GM21576 (cell line): ENCODE results near the gene ENGASE.
"Not testable (repeated sequence)": the region's sequence is repeated elsewhere in the genome, so short reads cannot be mapped to it uniquely, and the experiment has no call there.

Source experiments
- ATAC-seq: cut with Tn5 transposase; IDR thresholded peaks from one replicate; pipeline ENCODE4 v1.9.1; 2021; ENCODE audit warnings: mild to moderate bottlenecking, moderate library complexity; ENCODE audit not compliant: unreplicated experiment

ENGASE gene

DNA sequence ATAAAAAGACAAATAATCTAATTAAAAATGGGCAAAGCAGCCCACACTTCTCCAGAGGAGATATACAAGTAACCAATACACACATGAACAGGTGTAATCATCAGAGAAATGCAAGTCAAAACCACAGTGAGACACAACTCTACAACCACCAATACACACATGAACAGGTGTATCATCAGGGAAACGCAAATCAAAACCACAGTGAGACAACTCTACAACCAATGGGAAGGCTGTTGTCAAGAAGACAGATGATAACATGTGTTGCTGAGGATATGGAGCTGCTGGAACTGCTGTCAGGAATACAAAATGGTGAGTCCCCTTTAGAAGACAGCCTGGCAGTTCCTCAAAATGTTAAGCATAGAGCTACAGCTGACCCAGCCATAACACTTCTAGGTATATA lies 22.5 kb upstream of the ENGASE start:
- ATAC-seq: no peak

DNA sequence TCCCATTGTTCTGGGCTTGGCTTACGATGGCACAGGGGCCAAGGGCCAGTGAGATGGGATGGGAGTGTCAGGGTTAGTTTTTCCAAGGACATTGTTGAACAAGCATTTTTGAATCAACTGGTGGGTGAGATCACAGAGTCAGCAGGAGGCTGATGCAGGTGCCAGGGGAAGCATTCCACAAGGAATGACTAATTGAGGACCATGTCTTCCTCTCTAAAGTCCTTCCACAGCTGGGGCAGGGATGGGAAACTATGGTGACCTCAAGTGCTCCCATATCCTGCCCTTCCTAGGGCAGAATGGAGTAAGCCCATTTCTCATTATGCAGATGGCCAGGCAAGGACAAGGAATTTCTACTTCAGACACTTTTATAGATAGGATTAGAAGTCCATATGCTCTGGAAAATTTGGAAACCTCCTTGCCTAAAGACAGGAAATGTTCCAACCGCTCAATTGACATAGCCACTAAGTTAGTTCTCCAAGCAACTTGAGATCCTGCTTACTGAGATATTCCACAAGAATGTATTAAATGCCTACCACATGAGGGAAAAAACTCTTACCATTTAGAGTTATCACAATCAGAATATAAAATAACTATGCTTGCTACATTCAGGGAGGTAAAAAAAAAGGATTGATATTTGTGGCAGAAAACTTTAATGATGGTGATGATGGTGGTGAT lies 21.2 kb upstream of the ENGASE start:
- ATAC-seq: no peak

DNA sequence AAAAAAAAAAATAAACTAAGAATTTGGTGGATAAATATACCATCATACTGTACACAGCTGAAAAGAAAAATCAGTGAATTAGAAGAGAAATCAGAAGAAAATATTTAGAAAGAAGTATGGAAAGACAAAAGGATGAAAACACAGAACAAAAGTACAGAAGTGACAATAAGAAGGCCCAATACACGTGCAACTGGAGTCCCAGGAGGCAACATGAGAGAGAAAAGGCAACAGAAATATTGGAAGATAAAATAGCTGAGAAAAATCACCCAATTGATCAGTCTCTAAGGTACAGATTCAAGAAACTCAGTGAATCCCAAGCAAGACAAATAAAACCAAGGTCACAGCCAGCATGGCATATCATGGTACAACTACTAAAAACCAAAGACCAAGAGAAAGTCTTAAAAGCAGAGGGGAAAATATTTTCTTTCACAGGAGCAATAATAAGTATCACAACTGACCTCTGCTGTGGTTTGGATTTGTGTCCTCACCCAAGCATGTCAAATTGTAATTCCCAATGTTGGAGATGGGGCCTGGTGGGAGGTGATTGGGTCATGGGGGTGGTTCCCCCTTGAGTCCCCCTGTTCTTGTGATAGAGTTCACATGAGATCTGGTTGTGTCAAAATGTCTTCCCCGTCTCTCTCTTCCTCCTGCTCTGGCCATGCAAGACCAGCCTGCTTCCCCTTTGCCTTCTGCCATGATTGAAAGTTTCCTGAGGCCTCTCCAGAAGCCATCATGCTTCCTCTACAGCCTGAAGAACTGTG lies 20.2 kb upstream of the ENGASE start:
- ATAC-seq: no peak

DNA sequence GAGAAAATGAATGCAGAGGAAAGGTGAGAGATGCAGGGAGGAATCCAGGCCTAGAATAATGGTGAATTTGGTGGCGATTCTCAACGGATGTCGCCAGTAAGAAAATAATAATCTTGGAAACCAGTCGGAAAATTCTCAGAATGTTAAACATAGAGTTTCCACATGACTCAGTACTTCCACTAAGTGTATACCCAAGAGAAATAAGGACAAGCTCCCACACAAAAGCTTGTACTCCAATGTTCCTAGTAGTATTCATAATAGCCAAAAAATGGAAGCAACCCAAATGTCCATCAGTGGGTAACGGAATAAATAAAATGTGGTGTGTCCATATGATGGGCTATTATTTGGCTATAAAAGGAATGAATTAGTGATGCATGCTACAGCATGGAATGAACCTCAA lies 19.4 kb upstream of the ENGASE start:
- ATAC-seq: no peak

DNA sequence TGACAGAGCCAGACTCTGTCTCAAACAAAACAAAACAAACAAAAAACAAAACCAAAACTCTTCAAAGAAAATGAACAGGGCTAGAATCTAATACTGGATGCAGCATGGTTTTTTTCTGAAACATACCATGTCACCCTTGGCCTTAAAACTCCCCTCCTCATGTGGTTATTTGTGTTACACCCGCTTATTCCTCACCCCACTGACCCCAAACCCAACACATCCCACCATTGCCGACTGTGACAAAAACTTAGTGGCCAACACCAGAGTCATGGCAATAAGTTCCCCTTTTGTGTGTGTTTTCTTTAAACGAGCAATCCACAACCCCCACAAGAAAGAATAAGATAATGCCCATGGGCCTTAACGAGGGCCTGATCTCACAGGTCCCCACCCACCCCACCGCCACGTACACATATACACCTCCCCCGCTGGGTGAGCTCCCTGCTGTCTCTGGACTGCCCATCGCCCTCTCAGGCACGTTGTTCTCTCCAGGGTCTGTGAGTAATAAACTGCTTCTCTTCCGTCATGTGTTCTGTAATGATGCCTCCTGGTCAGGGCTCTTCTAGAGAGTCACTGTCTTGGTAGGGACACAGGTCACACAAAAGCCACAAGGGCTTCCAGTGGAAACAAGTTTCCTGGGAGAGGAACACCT lies 16.8 kb upstream of the ENGASE start:
- no peak for ATAC-seq

DNA sequence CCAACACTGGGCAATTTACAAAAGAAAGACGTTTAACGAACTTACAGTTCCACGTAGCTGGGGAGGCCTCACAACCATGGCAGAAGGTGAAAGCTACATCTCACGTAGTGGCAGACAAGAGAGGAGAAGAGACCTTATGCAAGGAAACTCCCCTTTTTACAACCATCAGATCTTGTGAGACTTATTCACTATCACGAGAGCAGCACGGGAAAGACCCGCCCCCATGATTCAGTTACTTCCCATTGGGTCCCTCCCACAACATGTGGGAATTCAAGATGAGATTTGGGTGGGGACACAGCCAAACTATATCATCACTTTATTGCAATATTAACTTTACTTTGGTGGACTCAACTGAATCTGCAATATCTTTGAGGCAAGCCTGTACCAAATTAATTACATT lies 11.9 kb upstream of the ENGASE start:
- no peak for ATAC-seq

DNA sequence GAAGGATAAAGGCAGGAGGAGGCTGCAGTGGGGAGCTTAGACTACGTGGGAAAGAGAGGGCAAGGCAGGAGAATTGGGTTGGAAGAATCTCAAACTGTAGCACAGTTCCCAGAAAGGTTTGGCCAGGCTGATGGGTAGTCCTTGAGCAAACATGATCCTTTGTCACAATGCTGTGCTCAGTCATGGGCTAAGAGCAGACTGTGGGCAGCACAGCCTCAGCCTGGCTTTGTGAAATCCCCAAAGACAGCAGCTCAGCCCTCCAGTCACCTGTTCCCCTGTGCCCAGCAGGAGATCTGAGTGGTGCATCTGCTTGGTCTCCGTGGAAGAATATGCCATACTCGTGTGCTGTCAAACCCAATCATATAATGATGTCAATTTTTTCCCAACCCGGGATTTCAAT lies 10.6 kb upstream of the ENGASE start:
- no peak for ATAC-seq

DNA sequence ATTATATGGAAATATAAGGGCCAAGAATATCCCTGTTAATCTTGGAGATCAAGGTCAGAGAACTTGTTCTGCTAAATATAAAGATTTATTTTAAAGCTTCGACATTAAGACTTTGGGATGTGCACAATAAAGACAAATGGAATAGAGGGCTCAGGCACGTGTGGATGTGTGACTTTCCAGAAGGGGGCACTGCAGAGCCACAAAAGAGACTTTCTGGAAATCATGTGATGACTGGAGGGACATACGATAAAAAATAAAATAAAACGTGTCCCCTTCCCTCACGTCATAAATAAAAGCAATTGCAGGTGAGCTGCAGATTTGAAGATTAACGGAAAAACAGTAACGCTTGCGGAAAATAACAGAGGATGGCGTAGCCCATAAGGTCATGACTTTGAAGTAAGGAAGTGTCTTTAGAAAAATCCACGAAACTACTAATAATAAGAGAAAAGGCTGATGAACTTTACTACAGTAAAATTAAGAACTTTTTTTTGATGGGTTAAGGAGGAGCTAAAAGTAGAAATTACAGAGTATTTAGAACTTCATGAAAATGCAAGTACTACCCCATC lies 9.4 kb upstream of the ENGASE start:
- no peak for ATAC-seq

DNA sequence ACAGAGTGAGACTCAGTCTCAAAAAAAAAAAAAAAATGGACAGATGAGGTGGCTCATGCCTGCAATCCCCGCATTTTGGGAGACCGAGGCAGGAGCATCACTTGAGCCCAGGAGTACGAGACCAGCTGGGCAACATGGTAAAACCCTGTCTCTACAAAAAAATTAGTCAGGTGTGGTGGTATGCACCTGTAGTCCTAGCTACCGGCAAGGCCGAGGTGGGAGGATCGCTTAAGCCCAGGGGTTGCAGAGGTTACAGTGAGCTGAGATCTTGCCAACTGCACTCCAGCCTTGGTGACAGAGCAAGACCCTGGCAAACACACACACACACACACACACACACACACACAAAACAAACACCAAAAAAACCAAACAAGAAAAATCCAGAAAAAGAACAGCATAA lies 7.7 kb upstream of the ENGASE start:
- no peak for ATAC-seq

DNA sequence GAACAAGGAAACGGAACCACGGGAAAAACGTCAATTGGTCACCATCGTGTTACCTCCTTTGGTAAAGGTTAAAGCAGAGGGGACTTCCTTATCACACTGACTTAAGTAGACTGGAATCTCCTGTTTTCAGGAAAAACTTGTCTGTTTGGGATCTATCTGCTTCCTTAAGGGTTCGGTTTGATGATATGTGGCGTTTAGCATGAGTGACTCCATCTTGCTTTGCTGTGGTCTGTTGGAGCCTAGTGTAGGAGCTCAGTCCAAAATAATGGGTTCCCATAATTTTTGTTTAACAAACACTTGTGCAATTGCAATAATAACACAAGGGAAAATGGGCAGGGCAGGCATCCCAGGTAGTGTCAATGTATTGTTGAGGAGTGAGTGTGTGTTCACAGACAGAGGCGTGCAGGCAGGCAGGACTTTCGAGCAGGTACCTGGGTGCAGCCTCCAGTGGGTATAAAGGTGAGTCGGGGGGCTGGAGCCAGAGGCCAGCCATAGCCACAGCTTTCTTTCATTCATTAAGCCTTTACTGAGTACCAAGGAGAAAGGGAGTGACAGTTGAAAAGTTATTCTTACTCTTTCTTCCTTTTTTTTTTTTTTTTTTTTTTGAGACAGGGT lies 4.3 kb upstream of the ENGASE start:
- ATAC-seq: no peak

DNA sequence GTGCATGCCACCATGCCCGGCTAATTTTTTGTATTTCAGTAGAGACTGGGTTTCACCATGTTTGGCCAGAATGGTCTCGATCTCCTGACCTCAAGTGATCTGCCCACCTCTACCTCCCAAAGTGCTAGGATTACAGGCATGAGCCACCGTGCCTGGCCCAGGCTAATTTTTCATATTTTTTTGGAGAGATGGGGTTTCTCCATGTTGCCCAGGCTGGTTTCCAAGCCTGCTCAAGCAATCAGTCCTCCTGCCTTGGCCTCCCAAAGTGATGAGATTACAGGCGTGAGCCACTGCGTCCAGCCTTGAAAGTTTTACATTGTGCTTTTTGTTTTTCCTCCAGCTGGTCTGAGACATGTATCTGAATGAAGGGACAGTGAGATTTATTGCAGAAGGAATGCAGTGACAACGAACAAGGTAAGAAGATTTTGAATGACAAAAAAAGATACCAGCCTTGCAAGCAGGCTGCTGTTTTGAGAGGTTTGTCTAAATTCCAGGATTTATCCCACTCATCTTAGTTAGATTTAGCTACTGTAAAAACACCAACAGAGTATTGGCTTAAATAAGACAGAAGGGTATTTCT lies 3.4 kb upstream of the ENGASE start:
- ATAC-seq: no peak

DNA sequence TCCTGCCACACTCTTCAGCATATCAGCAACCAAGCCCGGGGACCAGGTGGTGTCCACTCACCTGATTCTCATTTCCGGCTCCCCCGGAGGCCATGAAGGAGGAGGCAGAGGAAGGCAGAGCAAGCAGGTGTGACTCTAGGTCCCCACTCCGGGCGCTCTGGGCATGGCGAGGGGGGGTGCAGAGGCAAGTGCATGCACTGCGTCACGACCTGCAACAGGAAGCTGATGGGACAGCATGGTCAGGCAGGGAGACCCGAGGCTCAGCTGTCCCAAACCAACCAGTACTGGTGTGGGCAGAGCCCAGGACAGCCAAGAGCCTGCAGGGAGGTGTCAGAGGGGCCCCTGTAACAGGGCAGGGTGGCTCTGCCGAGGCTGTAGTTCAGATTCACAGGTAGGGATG lies 2.1 kb upstream of the ENGASE start:
- ATAC-seq: no peak

DNA sequence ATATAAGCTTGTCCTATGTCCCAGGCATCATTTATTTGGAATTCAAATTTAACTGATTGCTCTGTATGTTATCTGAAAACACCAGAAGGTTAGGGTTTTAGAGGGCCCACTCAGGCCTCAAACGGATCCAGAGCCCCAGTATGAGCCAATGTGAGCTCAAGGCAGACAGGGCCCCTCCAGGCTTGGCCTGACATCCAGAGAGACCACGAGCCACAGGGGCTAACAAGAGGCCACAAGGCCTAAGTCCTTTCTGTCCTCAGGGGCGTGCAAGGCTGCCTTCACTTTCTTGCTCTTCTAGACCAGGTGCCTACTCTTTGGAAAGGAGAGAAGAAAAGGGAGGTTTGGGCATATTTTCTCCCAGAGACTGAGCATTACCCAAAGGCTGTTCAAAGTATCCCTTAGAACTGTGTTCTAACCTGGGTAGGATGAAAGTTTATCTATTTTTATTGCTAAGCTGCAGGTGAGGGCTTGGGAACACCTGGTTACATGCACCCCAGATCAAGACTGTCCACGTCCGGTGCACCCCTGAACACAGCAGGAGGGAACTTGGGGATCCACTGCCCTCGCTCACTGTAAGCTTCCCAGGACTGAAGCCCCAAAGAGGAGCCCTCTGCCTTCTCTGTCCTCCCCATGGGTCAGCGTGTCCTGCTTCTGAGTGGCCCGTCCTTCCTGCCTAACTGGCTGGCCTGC lies 1.5 kb upstream of the ENGASE start:
- no peak for ATAC-seq

DNA sequence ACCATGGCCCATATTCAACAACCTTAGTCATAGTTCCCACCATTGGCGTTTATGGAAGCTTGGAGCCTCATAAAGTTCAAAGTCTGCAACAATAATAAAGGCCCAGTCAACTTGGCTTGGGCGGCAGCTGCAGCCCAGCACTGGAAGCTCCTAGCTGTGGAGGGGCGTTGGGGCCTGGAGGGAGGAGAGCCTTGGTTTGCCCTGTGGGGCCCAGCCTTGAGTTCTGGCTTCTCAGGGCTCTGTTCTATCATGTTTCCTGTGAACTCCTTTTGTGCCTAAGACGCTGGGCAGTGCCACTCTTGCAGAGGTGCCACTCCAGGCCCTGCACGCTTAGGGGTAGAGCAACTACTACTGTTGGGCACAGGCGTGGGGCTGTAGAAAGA lies 927 bp upstream of the ENGASE start:
- ATAC-seq: no peak

DNA sequence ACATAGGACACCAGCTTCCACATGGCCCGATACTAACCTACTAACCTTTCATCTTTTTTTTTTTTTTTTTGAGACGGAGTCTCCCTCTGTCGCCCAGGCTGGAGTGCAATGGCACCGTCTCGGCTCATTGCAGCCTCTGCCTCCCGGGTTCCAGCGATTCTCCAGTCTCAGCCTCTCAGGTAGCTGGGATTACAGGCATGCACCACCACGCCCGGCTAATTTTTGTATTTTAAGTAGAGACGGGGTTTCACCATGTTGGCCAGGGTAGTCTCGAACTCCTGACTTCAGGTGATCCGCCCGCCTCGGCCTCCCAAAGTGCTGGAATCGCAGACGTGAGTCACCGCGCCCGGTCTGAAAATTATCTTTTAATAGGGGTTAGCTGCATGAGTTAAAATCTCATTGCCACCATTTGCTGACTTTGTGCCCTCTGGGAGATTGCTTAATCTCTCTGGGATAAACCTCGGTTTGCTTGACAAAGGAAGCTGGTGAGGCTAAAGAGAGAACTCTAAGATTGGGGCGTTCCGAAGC lies 439 bp upstream of the ENGASE start:
- ATAC-seq: not testable (repeated sequence)

DNA sequence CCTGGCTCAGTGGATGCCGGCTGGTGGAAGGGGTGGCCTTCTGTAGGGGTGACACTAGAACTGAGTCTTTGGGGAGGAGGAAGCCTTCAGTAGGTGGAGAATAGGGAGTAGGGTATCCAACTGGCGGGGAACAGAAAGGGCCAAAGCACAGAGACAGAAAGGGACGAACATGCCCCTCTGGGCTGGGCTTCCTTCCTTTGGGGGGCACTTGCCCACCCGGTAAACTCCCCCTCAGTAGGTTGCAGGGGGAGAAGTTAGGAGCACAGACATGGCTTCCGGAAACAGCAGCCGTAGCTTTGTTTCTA lies 774 bp downstream of the ENGASE start:
- ATAC-seq: peak; percentile 7

DNA sequence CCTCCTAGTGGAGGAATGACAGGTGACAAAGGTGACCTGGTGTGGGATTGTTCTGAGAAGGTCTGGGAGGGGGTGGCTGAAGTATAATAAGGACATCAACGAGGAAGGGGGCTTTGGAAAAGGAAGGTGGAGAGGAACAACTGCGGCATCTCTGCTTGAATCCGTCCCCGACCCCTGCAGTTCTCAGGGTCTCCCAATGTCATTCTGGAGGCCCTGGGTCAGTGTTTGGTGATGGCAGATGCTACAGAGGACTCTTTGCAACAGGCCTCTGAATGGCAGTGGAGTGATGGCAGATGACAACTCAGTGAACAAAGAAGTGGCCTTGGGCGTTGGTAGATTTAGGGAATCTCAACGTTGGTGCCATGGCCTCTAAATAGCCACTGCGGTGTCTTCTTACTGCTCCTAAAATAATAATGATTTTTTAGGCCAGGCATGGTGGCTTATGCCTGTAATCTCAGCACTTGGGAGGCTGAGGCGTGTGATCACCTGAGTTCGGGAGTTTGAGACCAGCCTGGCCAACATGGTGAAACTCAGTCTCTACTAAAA lies 1.3 kb downstream of the ENGASE start:
- ATAC-seq: no peak

DNA sequence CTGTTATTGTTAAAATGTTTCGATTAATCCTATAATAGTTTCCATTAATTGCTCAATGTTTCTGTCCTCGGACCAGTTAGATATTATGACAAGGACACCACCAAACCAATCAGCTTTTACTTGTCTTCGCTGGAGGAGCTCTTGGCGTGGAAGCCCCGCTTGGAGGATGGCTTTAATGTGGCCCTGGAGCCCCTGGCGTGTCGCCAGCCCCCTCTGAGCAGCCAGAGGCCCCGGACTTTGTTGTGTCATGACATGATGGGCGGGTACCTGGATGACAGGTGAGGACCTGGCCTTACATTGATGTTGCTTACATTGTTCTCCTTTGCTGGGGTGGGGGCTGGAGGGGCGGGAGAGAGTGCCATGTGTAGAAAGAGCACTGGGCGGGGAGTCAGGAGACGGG lies 3.0 kb downstream of the ENGASE start:
- ATAC-seq: no peak

DNA sequence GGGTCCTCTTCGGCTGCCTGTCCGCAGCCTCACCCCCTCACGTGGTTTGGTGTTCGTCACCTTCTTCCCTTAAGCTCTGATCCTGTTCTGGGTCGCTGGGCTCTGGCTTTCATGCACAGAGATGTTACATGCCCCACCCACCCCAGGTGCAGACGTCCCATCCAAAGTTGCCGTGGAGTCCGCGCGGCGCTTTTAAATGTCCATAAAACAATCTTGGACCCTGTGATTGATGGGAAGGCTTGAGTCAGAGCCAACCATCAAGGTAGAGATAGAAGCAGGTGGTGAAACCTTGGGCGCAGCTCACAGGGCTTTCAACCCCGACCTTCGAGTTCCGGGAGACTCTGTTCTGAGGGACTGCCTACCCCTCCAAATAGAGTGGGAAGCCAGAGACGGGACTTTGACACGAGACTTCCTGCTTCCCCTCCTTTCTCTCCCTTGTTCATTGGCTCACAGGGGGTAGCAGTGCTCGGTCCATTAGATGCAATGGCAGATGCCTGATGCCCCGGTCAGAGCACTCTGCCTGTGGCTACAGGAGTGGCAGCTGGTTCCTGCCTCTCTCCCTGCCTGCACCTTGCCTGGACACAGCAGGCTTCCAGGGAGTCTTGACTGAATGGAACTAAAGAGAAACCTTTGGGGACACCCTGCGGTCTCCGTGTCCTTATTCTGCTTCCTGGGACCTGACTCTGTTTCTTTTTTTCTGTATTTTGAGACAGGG lies 4.0 kb downstream of the ENGASE start:
- ATAC-seq: no peak
